ENCODE measurements around the gene CDH8.
"Not testable (repeated sequence)": the region's sequence is repeated elsewhere in the genome, so short reads cannot be mapped to it uniquely, and the experiment has no call there.

The CDH8 gene

DNA sequence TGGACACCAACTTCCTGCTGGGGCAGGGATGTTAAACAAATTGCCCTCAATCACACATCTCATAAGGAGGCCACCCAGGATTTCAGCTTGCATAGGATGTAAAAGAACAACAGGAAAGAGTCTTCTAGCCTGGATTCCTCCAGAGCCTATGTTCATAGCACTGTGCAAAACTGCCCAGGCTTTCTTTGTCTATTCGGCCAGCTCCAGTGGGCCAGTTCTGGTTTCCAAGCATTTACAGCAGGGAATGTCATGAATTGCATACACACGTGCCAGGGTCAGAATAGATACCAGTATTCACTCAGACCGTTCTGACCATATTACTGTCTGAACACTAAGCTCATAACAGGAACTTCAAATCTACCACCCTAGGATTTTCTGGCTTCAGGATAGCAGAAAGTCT lies 273.2 kb downstream of the CDH8 start:
- no peak for DNase-seq

DNA sequence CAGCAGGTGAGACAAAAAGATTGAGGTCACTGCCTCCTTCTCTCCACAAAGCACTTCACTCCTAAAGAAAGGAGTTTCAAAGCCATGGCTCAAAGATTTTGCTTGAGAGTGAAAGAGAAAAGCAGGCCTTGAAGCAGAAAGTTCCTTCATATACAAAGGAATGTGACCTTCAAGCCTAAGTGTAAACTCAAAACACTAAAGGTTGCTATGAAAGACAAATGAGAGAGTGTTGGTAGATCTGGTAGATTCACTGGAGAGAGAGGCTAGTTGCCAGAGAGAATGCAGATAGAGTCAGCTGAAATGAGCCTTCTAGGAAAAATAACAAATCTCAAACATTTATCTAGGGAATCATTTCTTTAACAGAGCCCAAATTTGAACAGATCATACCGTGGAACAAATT lies 305.2 kb downstream of the CDH8 start:
- DNase-seq, result no peak

DNA sequence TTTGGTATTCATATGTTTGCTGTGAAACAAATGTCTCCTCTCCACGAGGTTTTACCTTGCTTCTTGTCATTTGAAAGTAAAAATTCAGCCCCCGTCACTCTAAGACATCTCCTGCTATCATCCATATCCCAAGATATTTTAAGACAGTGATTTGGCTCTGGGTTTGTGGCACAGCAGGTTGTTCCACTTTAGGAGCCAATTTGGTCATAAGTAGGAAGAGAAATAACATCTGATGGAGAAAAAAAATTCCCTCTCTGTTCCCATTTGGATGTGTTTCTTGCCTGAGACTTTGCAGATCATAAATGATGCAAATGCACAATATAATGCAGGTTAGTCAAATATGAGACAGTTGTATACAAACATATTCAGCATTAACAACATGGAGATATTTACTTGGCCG lies 309.5 kb downstream of the CDH8 start:
- DNase-seq, result no peak

DNA sequence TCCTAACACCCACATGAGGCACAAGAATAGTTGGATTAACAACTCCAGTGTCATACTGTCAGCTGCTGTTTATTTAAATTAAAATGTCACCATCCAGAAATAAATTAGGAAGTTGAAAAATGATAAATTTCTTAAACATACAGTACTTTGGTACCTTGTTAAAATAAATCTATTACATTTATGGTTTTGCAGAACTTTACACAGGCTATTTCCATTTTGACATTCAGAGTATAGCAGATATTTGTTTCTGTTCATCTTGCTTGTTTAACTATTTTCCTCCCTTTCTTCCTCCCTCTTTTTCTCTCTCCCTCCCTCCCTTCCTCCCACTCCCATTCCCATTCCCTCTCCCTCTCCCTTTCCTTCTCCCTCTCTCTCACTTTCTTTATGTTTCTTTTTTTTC lies 310.1 kb downstream of the CDH8 start:
- no peak for DNase-seq

DNA sequence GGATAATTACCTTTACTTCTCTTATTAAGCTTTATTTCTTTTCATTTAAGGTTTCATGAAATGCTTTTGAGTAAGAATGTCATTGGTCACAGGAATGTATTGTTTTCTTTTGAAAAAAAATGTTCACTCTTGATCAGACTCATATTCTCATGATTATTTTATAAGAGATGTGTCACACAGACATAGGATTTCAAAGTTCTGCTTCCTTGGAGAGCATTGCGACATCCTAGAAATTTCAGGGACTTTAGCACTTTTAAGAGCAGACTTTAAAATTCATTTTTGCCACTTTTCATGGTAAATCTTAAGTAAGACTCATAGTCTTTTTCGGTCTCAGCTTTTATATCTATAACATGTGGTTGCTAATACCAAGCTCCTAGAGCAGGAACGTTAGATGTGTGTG lies 314.7 kb downstream of the CDH8 start:
- no peak for DNase-seq

DNA sequence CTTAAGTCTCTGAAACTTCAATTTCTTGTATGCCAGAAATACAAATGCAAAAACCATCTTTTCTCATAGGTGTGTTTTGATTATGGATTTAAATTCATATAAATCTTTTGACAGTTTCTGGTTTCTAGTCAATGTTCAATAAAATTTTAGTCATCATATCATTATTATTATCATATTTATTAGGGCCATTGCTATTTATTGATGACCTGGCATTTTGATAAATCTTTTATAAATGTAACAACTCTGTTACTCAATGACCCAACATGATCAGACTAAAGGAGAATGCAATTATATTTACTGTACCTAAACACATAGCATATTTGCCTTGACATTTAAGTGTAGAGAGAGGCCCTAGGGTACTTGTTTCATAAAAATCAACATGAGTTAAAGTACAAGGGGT lies 320.8 kb downstream of the CDH8 start:
- DNase-seq, result no peak

DNA sequence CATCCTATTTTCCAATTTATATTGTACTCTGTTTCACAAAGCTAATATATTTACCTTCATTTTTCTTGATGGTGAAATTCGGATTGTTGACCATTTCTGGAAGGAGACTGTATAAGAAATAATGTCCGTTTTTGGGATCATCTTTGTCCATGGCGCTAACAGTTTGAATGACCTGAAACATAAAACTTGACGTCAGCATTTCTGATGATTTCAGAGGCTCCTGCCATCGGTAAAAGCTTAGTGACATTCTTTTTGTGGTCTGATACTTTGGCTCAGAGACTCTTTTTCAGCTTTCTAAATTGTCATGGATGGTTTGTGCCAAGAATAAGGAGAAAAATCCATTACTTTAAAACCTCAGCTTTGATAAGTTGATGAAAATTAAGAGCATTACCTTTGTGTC lies 322.5 kb downstream of the CDH8 start:
- no peak for DNase-seq

DNA sequence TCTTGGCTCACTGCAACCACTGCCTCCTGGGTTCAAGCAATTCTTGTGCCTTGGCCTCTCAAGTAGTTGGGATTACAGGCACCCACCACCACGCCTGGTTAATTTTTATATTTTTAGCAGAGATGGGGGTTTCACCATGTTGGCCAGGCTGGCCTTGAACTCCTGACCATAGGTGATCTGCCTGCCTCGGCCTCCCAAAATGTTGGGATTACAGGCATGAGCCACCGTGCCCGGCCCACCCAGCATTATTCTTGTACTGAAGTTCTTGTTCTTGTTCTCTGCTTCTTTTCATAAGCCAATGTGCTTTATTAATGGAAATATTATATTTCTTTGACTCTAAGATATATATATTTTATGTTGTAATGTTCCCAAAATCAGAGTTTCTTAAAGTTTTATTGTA lies 336.6 kb downstream of the CDH8 start:
- DNase-seq, result not testable (repeated sequence)

DNA sequence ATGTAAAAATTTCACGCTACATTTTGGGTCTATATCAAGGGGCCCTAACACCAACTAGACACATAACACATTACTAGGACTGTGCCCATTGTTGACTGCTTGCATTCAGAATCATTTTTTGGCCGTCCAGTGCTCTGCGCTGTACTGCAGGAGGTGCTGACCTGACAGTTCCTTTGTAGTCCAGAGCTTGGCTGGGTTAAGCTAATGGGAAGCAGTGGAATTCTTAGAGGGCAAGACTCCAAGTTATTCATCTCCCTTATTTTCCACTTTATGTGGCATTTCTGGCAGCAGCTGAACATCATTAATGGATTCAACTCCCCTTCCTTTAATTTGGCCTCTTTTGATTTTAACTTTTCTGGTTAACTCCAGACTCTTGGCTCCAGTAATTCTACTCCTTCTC lies 351.7 kb downstream of the CDH8 start:
- no peak for DNase-seq

DNA sequence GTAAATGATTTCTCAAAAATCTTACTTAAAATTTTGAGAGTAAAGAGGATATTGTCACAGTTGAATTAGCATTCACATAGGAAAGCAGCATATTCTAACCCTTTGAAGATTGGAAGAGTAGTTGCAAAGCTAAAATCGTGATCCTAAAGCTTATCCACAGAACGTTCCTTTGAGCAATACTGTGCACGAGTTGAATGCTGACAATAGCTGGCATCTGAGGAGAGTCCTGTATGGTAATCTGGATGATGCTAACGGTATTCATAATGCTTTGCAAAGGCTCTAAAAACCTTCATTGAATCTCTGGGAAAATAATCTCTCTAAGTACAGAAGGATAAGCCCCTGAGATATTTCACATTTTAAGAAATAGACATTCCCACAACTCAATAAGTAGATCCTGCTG lies 354.6 kb downstream of the CDH8 start:
- DNase-seq, result no peak

DNA sequence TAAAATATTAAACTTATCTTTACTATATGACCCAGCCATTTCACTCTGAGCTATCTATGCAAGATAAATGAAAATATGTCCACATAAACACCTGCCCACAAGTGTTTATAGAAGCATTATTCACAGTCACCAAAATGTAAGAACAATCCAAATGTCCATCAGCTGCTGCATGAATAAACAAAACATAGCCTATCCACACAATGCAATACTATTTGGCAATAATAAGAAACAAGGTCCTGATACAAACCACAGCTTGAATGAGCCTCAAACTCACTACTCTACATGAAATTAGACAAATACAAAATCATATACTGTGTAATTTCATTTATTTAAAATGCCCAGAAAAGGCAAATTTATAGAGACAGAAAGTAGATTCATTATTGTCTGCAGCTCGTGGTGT lies 355.1 kb downstream of the CDH8 start:
- DNase-seq, result no peak

DNA sequence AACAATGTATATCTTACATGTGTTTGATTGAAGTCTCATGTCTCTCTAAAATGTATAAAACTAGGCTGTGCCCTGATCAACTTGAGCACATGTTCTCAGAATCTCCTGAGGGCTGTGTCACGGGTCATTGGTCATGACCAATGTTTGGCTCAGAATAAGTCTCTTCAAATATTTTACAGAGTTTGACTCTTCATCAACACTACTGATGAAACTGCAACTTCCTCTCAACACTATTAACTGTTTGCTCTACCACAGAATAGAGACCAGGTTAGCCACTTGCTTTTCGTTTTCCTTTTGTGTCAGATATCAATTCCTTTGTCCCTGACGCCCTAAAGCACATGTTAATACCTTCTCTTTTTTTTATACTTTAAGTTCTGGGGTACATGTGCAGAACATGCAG lies 358.1 kb downstream of the CDH8 start:
- DNase-seq, result no peak

DNA sequence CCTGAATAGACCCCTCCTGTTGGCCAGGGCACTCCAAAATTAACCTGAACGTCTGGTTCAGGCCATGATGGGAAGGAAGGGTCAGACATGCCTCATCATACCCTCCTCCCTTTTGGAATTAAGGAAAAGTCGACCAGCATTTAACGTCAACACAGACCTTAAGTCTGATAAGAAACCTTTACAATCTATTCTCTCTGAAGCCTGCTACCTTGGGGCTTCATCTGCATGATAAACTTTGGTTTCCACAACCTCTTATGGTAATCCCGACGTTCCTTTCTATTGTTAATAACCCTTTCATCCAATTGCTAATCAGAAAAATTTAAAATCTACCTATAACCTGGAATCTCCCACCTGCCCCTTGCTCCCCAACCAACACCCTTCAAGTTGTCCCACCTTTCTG lies 358.5 kb downstream of the CDH8 start:
- DNase-seq, result no peak

DNA sequence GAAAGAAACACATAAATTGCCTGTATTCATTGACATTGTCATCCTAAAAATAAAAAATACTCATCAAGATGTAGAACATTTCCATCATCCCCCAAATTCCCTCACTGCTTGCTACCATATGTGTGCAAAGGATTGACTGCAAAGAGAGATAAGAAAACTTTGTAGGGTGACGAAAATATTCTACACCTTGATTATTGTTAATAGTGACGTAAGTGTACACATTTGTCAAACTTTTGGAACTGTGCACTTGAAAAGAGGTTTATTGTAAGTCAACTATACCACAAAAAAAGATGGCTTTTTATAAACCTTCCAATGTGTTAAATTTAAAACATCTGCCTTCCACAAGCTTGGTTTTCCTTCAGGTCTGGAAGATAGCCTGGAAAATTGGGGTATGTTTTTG lies 359.5 kb downstream of the CDH8 start:
- DNase-seq, result no peak

DNA sequence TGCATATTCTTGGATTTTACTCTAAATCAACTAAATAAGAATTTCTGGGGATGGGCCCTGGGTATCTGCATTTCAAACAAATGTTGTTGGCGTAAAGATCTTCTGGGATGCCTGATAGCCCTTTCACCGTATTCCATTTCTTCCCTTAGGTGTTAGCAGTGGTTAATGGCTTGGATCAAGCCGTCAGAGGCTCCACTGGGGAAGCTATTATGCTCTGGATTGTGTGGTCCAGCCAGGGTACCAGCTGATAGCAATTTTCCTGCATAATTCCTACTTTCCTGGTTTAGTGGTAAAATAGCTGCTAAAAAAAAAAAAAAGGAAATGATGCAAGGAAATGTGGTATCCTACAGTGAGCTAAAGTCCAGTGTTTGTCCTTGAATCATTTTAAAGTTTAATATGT lies 365.1 kb downstream of the CDH8 start:
- DNase-seq, result no peak

DNA sequence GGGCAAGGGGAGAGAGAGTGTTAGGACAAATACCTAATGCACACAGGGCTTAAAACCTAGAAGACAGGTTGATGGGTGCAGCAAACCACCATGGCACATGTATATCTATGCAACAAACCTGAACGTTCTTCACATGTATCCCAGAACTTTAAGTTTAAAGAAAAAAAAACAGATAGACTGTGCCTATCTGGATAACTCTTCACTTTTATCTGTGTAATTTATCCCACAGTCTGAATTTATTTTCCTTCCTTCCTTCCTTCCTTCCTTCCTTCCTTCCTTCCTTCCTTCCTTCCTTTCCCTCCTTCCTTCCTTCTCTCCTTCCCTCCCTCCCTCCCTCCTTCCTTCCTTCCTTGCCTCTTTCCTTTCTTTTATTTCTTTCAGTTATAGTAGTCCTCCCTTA lies 370.7 kb downstream of the CDH8 start:
- DNase-seq, result no peak

DNA sequence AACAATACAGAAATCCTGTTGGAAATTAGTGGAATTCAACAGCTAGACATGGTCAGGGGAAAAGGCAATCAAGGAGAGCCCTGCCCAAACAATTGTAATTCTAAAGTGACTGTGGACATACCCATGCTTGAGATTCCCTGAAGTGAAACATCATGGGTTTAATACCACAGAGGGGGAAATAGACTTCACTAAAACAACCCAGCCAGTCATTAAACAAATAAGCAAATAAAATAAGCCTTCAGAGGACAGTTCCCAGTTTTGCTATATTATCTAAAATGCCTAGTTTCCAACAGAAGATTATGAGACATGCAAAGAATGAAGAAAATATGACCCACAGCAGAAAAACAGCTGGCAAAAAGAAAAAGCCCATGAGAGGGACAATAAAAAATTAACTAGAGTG lies 376.3 kb downstream of the CDH8 start:
- no peak for DNase-seq

DNA sequence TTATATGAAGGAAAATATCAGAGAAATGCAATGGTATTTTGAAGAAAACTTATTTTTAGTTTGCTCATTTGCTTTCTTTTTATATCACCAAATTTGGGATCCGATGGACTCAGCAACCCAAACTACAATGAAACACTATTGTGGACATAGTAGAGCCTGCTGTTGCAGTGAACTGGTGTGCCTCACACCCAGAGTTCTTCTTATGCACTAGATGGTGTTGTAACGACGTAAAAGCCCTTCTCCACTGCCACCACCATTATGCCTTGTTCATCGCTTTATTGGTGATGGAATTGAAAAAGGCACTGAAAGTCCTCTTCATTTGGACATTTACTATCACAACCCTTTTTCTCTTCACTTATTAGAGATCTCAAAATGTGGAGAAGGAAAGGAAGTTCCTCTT lies 381.3 kb downstream of the CDH8 start:
- DNase-seq, result no peak

DNA sequence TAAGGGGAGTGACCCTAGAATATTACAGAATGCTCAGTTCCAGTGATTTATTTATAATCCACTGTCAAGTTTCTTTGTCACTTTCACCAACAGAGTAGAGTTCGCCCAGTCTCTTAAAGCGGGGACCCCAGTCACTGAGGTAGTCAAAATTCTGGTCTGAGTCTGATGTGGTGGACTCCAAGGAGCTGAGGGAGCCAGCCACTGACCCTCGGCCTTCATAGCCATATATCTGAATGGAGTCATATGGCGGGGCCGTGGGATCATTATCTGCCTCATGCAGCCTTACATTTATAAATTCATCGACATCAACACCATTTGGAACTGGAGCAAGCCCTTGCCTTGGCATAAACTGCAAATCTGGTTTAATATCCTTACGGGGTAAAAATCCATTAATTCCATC lies 382.7 kb downstream of the CDH8 start:
- DNase-seq, result no peak

DNA sequence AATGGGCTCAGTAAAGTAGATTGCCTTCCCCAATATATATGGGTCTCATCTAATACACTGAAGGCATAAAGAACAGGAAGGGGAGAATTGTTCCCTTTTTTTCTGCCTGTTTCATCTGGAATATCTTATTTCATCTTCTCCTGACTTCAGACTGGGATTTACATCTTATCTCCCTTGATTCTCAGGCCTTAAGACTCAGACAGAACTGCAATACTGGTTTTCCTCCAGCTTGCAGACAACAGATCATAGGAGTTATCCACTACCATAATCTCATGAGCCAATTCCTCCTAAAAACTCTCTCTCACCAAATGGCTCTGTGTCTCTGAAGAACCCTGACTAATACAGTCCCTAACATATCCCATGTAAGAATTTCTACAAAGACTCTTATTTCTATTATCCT lies 390.7 kb downstream of the CDH8 start:
- DNase-seq, result no peak

DNA sequence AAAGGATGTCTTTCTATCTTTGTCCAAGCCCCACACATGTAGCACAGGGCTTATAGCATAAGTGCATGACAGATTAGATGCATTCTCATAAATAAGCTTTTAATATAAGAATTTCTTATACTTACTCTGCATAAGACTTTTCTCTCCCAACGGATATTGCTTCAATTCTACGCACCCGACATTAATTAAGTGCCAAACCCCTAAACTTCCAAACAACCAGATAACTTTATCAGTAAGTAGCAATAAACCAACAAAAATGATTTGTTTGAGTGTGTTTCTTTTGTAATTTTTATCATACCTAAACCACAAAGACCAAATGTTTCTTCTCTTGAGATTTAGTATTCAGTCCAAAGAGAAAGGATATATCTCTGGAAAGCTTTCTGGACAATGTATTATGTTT lies 391.5 kb downstream of the CDH8 start:
- no peak for DNase-seq

DNA sequence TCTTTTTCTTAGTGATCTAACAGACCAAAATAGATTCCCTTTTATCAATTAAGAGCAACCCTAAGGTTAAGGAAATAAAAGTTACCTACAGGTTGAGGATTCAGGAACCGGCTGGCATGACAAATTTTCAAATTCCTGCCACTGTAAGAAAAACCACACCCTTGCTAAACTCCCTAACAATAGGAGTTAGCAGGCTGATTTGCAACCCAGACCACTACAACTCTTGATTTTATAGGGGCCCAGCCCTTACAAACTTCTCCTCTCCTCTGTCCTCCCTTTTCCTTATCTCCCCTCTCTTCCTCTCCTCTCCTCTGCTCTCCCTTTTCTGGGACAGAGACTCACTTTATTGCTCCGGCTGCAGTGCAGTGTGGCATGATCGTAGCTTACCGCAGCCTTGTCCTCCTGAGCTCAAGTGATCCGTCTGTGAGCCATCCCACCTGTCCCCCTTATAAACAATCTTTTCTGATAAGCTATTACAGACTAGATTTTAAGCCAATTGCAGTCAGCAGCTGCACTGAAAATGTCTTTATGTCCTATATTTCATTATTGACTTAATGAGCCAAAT lies 418.9 kb downstream of the CDH8 start:
- DNase-seq, result no peak

DNA sequence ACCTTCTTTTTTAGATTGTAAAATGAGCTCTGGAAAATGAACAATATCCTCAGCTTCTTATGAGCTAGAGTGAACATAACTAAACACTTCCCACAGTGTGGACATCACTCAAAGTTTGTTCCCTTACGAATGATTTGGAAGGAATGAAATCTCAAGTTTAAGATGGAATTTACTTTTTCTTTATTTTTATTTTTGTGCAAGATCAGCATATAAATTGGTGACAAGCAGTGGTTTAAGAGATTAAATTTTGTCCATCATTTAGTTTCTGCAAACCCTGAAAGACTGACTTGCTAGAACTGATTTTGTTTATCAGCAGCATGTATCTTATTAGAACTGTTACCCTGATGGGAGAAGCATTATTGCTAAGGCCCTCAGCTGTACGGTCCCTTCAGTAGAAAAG lies 420.1 kb downstream of the CDH8 start:
- DNase-seq, result no peak

DNA sequence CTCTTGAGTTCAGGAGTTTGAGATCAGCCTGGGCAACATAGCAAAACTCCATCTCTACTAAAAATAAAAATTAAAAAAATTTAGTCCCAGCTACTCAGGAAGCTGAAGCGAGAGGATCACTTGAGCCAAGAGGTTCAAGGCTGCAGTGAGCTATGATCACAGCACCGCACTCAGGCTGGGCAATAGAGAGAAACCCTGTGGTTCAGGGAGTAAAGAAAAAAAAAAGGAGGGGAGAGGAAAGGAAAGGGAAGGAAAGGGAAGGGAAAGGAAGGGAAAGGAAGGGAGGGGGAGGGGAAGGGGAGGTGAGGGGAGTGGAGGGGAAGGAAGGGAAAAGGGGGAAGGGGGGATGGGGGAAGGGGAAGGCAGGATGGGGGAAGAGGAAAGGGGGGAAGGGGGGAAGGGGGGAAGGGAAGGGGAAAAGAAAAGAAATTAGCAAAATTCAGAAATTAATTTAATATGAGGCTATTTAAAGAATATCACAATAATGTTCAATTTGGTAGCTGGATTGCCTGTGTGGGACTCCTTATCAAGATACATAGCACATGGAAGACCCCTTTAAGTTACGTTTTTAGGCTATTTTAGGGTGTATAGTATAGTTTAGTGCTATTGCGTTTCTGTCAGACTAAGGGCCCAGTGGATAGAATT lies 424.3 kb downstream of the CDH8 start:
- DNase-seq, result no peak

DNA sequence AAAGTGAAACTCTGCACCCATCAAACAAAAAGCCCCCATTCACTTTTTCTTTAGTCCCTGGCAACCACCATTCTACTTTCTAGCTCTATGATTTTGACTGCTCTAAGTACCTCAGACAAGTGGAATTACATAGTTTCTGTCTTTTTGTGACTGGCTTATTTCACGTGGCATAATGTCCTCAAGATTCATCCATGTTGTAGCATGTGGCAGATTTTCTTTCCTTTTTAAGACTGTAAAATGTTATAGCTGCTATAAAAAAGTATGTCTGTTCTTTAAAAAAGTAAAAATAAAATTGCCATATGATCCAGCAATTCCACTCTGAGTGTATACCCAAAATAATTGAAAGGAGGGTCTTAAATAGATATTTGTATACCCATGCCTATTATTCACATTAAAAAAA lies 429.7 kb downstream of the CDH8 start:
- DNase-seq, result no peak

All from stimulated activated CD4-positive, alpha-beta T cell treated with anti-CD3 and anti-CD28 coated beads, Interleukin-1b, Interleukin-23, amount 100 ng/mL, for 48 hours (primary cell).